ENCODE measurements around the gene TMEM88. TPM values are rescaled to one million over a fixed set of nuclear protein-coding genes. Genes with fewer than 3 reads are reported as not detected.

The TMEM88 gene
- 5.1 and 6.0 TPM in 2 replicates for total RNA-seq
- 1.1 TPM for total RNA-seq (2013)
- 9.5 and 15.9 TPM in 2 replicates for polyA plus RNA-seq
- 14.2 and 20.3 TPM in 2 replicates for polyA minus RNA-seq

GRCh38 chr17:7854851-7855659 lies at the start of gene TMEM88:
Gene TMEM88 (plus strand): TSS chr17:7855066. CDS start chr17:7855075, 9 bp downstream.
- H3K27ac Mint-ChIP-seq = no peak within 1 kb of the TSS
- Histone ChIP-seq H3K9me3 (ENCODE audit: control extremely low read depth in 1 of 3, control insufficient read depth in 2 of 3, insufficient read depth in 1 of 3, low read length in 2 of 3) (no peaks in the 10 kb centered on the region), H2AFZ (ENCODE audit: insufficient read depth, low read depth, low read length, poor library complexity, severe bottlenecking) (no peak within 1 kb of the TSS), H3K27ac (ENCODE audit: low read length in 2 of 2) (no peak within 1 kb of the TSS), H4K20me1 (ENCODE audit: control insufficient read depth, insufficient read depth, low read length, poor library complexity, severe bottlenecking) (peaks cover 37% of the 10 kb centered on the region), H3K4me3 (ENCODE audit: control extremely low read depth in 1 of 5, extremely low read depth in 1 of 5, insufficient read depth in 1 of 5, low read depth in 2 of 5, low read length in 4 of 5) (peak within 1 kb of the TSS in 1 of 5 experiments; percentile 92), H3K36me3 (replicated peaks in 1 of 2; ENCODE audit: control extremely low read depth in 1 of 2, control insufficient read depth in 1 of 2, extremely low read depth in 1 of 2, insufficient read depth in 2 of 2, low read length in 1 of 2) (peaks cover 0 to 9% of the 10 kb centered on the region in 2 experiments), H3K27me3 (replicated peaks in 1 of 4; ENCODE audit: control extremely low read depth in 1 of 4, control insufficient read depth in 3 of 4, insufficient read depth in 4 of 4, low read length in 3 of 4) (no peaks in the 10 kb centered on the region), H3K4me2 (replicated peaks; ENCODE audit: low read depth, low read length, poor library complexity, severe bottlenecking) (peak within 1 kb of the TSS; percentile 83), H3K4me1 (ENCODE audit: control insufficient read depth in 2 of 2, insufficient read depth in 2 of 2, low read length in 2 of 2) (peaks cover 27 to 45% of the 10 kb centered on the region in 2 donors), H3K79me2 (ENCODE audit: control insufficient read depth, insufficient read depth, low read length) (peaks cover 9% of the 10 kb centered on the region), H3K9ac (ENCODE audit: low read length) (peak within 1 kb of the TSS; percentile 82)
- TF ChIP-seq EZH2 (IDR thresholded peaks at IDR 0.05; ENCODE audit: borderline replicate concordance, insufficient read depth, low read depth, low read length, poor library complexity, severe bottlenecking) = no peak
- TF ChIP-seq, protein P1, sequence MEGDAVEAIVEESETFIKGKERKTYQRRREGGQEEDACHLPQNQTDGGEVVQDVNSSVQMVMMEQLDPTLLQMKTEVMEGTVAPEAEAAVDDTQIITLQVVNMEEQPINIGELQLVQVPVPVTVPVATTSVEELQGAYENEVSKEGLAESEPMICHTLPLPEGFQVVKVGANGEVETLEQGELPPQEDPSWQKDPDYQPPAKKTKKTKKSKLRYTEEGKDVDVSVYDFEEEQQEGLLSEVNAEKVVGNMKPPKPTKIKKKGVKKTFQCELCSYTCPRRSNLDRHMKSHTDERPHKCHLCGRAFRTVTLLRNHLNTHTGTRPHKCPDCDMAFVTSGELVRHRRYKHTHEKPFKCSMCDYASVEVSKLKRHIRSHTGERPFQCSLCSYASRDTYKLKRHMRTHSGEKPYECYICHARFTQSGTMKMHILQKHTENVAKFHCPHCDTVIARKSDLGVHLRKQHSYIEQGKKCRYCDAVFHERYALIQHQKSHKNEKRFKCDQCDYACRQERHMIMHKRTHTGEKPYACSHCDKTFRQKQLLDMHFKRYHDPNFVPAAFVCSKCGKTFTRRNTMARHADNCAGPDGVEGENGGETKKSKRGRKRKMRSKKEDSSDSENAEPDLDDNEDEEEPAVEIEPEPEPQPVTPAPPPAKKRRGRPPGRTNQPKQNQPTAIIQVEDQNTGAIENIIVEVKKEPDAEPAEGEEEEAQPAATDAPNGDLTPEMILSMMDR (IDR thresholded peaks at IDR 0.05) = no peak
- no peak within 1 kb of the TSS for H3K4me3 Mint-ChIP-seq
- H3K27me3 Mint-ChIP-seq = no peaks in the 10 kb centered on the region
- peaks cover 22% of the 10 kb centered on the region for H3K4me1 Mint-ChIP-seq
- H3K9me3 Mint-ChIP-seq (ENCODE audit: insufficient read depth) = no peaks in the 10 kb centered on the region
- WGBS (ENCODE audit: insufficient coverage) = 92% methylated on average over 46 of the region's 57 CpGs
- ChIA-PET POLR2A (interaction anchor here (0.6 to 0.7 kb wide), 3 partner anchors 9 to 20 kb away, joined by 4 to 8 read pairs (median 4); no protein-coding TSS in a partner anchor), CTCF (interaction anchor here (2.6 kb wide), 2 partner anchors 13 to 18 kb away, joined by 26 to 53 read pairs; no protein-coding TSS in a partner anchor)
- peak; percentile 60 for DNase-seq
- intact Hi-C loops (cut with micrococcal nuclease) = loop anchor here (5.0 kb wide), 4 partner anchors 62 to 603 kb away; partner anchors contain the start of genes CTDNEP1, ELP5, RNF227 and TP53
- ATAC-seq (ENCODE audit: low read depth) = no peak

DNA sequence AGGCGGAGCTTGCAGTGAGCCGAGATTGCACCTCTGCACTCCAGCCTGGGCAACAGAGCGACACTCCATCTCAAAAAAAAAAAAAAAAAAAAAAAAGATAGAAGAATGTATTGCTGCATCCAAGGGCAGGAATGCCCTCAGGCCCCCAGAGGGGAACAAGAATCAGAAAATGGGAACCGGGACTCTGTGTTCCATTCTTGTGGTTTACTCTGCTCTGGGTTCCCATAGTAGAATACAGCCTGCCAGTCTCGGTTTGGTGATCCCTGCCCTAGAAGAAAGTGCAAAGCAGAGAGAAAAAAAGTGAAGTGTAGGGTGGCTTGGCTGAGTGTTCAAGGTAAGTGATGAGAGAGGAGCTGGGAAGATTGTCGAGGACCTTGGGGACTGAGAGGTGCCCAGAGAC lies 48.3 kb upstream of the TMEM88 start:
- Histone ChIP-seq H3K79me2 (ENCODE audit: control insufficient read depth, insufficient read depth, low read length) (no peaks in the 10 kb centered on the region), H3K27me3 (replicated peaks in 1 of 4; ENCODE audit: control extremely low read depth in 1 of 4, control insufficient read depth in 3 of 4, insufficient read depth in 4 of 4, low read length in 3 of 4) (peaks cover 0 to 5% (median 0%) of the 10 kb centered on the region in 4 experiments), H3K9ac (ENCODE audit: low read length) (no peak overlapping the region), H3K4me1 (ENCODE audit: control insufficient read depth in 2 of 2, insufficient read depth in 2 of 2, low read length in 2 of 2) (no peaks in the 10 kb centered on the region), H2AFZ (ENCODE audit: insufficient read depth, low read depth, low read length, poor library complexity, severe bottlenecking) (no peak overlapping the region), H3K4me3 (ENCODE audit: control extremely low read depth in 1 of 5, extremely low read depth in 1 of 5, insufficient read depth in 1 of 5, low read depth in 2 of 5, low read length in 4 of 5) (no peak overlapping the region), H3K9me3 (ENCODE audit: control extremely low read depth in 1 of 3, control insufficient read depth in 2 of 3, insufficient read depth in 1 of 3, low read length in 2 of 3) (no peaks in the 10 kb centered on the region), H3K27ac (ENCODE audit: low read length in 2 of 2) (no peak overlapping the region), H3K36me3 (replicated peaks in 1 of 2; ENCODE audit: control extremely low read depth in 1 of 2, control insufficient read depth in 1 of 2, extremely low read depth in 1 of 2, insufficient read depth in 2 of 2, low read length in 1 of 2) (no peaks in the 10 kb centered on the region), H4K20me1 (ENCODE audit: control insufficient read depth, insufficient read depth, low read length, poor library complexity, severe bottlenecking) (no peaks in the 10 kb centered on the region), H3K4me2 (replicated peaks; ENCODE audit: low read depth, low read length, poor library complexity, severe bottlenecking) (no peak overlapping the region)
- Mint-ChIP-seq H3K27me3 (peaks cover 33% of the 10 kb centered on the region), H3K4me3 (no peak overlapping the region), H3K4me1 (no peaks in the 10 kb centered on the region), H3K27ac (no peak overlapping the region), H3K9me3 (ENCODE audit: insufficient read depth) (no peaks in the 10 kb centered on the region)
- CTCF ChIA-PET = no interaction called here
- POLR2A ChIA-PET = no interaction called here
- ATAC-seq (ENCODE audit: low read depth) = no peak
- 57% methylated on average over 3 of the region's 6 CpGs for WGBS (ENCODE audit: insufficient coverage)
- TF ChIP-seq, protein P1 (IDR thresholded peaks at IDR 0.05) = no peak
- no peak for TF ChIP-seq EZH2 (IDR thresholded peaks at IDR 0.05; ENCODE audit: borderline replicate concordance, insufficient read depth, low read depth, low read length, poor library complexity, severe bottlenecking)
- no peak for DNase-seq
- intact Hi-C loops (cut with micrococcal nuclease) = no loop called here
